Adrenal gland (tissue), 12 donors: Measurements from ENCODE around the gene ATE1. TPM values are rescaled to one million over a fixed set of nuclear protein-coding genes. Genes with fewer than 3 reads are reported as not detected.

Experiments used
- DNase-seq, 7 donors: peaks; one replicate each; pipeline ENCODE4 v3.0.0-alpha.2; 2019 to 2020
- H3K27ac ChIP-seq, 5 donors: fragments of 200-600 bp; sonication (generic) in 4 of 5; 1 replicate in 3 of 5; 2 replicates in 2 of 5; pipeline versions ENCODE4 v1.5.1 to v1.8.0; 2016 to 2020; ENCODE audit warnings: mild to moderate bottlenecking in 1 of 5
- H3K27me3 ChIP-seq: fragments of 200-600 bp; 2 replicates; pipeline ENCODE4 v1.8.0; 2021
- H3K36me3 ChIP-seq, 2 donors: fragments of 200-600 bp; replicated peaks in 1 of 2; 1 replicate in 1 of 2; 2 replicates in 1 of 2; pipeline versions ENCODE4 v1.5.1 to v1.8.0; 2018 to 2022
- H3K4me1 ChIP-seq, 2 donors: fragments of 200-600 bp; replicated peaks in 1 of 2; 1 replicate in 1 of 2; 2 replicates in 1 of 2; pipeline versions ENCODE4 v1.5.1 to v1.8.0; 2018 to 2021
- H3K4me3 ChIP-seq, 4 donors: fragments of 200-600 bp; sonication (generic) in 3 of 4; one replicate each; pipeline ENCODE4 v1.5.1; 2016 to 2018
- H3K9me3 ChIP-seq, 3 donors: fragments of 200-600 bp; sonication (generic) in 1 of 3; replicated peaks in 1 of 3; 1 replicate in 2 of 3; 2 replicates in 1 of 3; pipeline versions ENCODE4 v1.5.1 to v1.8.0; 2016 to 2021
- CTCF ChIP-seq, 6 experiments: fragments of 450-650 bp in 4 of 6; fragments of 200-600 bp in 2 of 6; sonication (generic) in 1 of 6; IDR thresholded peaks; 1 replicate in 5 of 6; 2 replicates in 1 of 6; pipeline versions ENCODE4 v1.5.1 to v1.8.0; 2016 to 2021; ENCODE audit warnings: antibody characterized with exemption in 6 of 6, mild to moderate bottlenecking in 2 of 6, moderate library complexity in 1 of 6
- POLR2A ChIP-seq, 2 donors: fragments of 450-650 bp; IDR thresholded peaks; one replicate each; pipeline ENCODE4 v1.6.1; 2017; ENCODE audit warnings: antibody characterized with exemption in 2 of 2, mild to moderate bottlenecking in 2 of 2, moderate library complexity in 1 of 2
- WGBS, 4 donors: extraction: QIAGEN DNeasy Blood & Tissue Kit in 2 of 4; methylation state at CpG; one replicate each; pipeline versions ENCODE4 v1.1.5 to v1.1.7; 2013 to 2017; 5-methylcytosine and 5-hydroxymethylcytosine counted together
- intact Hi-C, 2 donors: fragments of 100-400 bp; cut with DNase I; formaldehyde crosslinking; loops; one replicate each; pipeline versions ENCODE4 v1.14.1 to v1.15.0; 2022 to 2023
- polyA plus RNA-seq, 3 donors: library from polyadenylated mRNA; stranded (reverse); fragments of 200-250 nt in 2 of 3; fragments of 350-450 nt in 1 of 3; fragmentation: Illumina TruSeq in 1 of 3; extraction: RNeasy Lipid Tissue Mini Kit (QIAGEN cat#74804) in 1 of 3; gene quantifications; one replicate each; pipeline ENCODE4 v1.2.3, GENCODE V29; 2013 to 2014
- total RNA-seq, 9 donors: library from RNA; depleted of rRNA in 4 of 9; stranded (reverse); fragments of >200 nt in 4 of 9; fragments of 120-200 nt in 1 of 9; fragmentation: NEBNext Ultra II Directional in 1 of 9; extraction: Animal tissue kit (Norgen Biotek cat#: 25700) in 1 of 9; gene quantifications; one replicate each; pipeline versions ENCODE4 v1.1.0 to v1.2.4, GENCODE V29; 2013 to 2023
- donor health status: healthy with polysubstance abuse.
- donor health status: Bipolar disorder and iron deficiency.
- donor health status: DM: yes; HTN: yes; CAD: no.
- donor health status: DM: no; HTN: no; CAD: no.
- donor health status: DM: no; HTN: no; CAD: no.
- donor health status: DM: yes; HTN: yes; CAD: no.

ATE1 gene
- total and polyA plus RNA-seq, 12 donors = 4.2 to 53.7 (median 31.9) TPM

DNA sequence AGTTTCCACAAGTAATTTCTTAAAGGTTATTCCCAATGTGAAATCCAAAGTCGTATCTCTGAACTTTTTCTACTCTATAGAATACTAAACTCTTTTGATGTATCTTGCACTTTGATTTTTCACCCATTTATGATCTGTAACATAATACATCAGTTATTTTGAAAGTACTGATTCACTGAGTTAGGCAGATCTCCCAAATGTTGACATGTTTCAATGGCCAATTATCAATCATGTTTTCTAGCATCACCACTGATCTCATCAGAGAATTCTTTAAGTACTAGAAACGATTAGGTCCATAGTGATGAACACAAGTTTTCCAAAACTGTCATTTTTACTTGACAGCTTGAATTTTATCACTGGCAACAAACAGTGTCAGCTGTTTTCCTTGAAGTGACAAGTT lies 119.0 kb downstream of the ATE1 start:
- intact Hi-C loops = no loop called here
- no peak for TF ChIP-seq CTCF (IDR thresholded peaks at IDR 0.05)
- TF ChIP-seq POLR2A (IDR thresholded peaks at IDR 0.05) = no peak
- Histone ChIP-seq H3K27me3 (no peaks in the 10 kb centered on the region), H3K9me3 (no peaks in the 10 kb centered on the region), H3K27ac (no peak overlapping the region), H3K4me3 (no peak overlapping the region), H3K4me1 (no peaks in the 10 kb centered on the region), H3K36me3 (no peaks in the 10 kb centered on the region)
- WGBS, 4 donors = 73 to 80% (median 80%) methylated on average over 2 of the region's 2 CpGs
- no peak for DNase-seq

DNA sequence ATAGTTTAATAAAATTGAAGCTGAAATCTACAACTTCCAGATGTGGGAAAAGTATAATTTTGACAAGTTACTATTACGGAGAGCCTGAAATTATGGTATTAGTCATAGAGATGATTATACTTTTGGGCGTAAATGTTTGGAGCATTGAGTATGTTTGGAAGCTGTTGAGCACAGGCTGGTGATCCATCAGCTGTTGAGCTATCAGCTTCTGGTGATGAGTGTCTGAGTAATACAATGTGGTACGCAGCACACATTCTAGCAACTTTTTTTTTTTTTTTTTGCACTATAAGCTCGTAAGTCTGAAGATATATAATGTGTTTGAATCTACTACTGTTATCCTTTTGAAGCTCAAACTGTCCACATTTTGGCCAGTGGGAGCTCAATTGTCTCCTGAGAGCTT lies 123.4 kb downstream of the ATE1 start:
- 94 to 99% (median 96%) methylated on average over 4 of the region's 4 CpGs for WGBS, 4 donors
- intact Hi-C loops = no loop called here
- Histone ChIP-seq H3K4me1 (no peaks in the 10 kb centered on the region), H3K36me3 (no peaks in the 10 kb centered on the region), H3K27ac (no peak overlapping the region), H3K27me3 (no peaks in the 10 kb centered on the region), H3K4me3 (no peak overlapping the region), H3K9me3 (no peaks in the 10 kb centered on the region)
- DNase-seq = no peak
- TF ChIP-seq CTCF (IDR thresholded peaks at IDR 0.05) = no peak
- no peak for TF ChIP-seq POLR2A (IDR thresholded peaks at IDR 0.05)

GRCh38 chr10:121803611-121804010 lies 124.2 kb downstream of the ATE1 start:
- TF ChIP-seq POLR2A (IDR thresholded peaks at IDR 0.05) (no peak), CTCF (IDR thresholded peaks at IDR 0.05) (no peak)
- Histone ChIP-seq H3K27me3 (no peaks in the 10 kb centered on the region), H3K36me3 (no peaks in the 10 kb centered on the region), H3K4me3 (no peak overlapping the region), H3K27ac (no peak overlapping the region), H3K4me1 (no peaks in the 10 kb centered on the region), H3K9me3 (no peaks in the 10 kb centered on the region)
- 84 to 96% (median 86%) methylated on average over 2 of the region's 2 CpGs for WGBS, 4 donors
- intact Hi-C loops = no loop called here
- DNase-seq = no peak

DNA sequence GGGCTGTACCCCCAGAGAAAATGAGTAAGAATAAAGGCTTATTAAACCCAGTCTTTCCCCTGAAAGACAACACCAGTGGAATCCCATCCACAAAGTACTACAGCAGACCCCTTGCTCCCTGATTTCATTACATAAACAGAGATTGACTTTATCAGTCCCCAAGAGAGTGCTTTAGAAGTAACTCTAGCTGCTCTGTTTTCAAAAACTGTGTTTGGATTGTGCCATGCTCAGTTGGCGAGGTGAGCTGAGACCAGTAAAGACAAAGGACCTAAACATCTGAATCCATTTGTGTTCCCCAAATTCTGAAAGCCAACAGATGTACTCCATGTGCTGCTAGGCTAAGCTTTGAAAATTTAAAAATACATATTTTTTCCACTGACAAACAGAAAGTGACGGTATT lies 127.0 kb downstream of the ATE1 start:
- no peaks in the 10 kb centered on the region for H3K4me1 ChIP-seq
- DNase-seq = no peak
- TF ChIP-seq POLR2A (IDR thresholded peaks at IDR 0.05) = no peak
- TF ChIP-seq CTCF (IDR thresholded peaks at IDR 0.05) = no peak
- no peaks in the 10 kb centered on the region for H3K27me3 ChIP-seq
- WGBS, 4 donors = 88 to 98% (median 92%) methylated on average over 2 of the region's 2 CpGs
- intact Hi-C loops = no loop called here
- H3K27ac ChIP-seq = no peak overlapping the region
- no peaks in the 10 kb centered on the region for H3K9me3 ChIP-seq
- H3K36me3 ChIP-seq = no peaks in the 10 kb centered on the region
- no peak overlapping the region for H3K4me3 ChIP-seq
